Glomerular visceral epithelial cell (primary cell): ENCODE data around the gene ACBD3.

Source experiments
- DNase-seq: peaks from one replicate; pipeline ENCODE4 v3.0.0-alpha.2; 2016; ENCODE audit errors: extremely low spot score

Gene ACBD3

GRCh38 chr1:226201029-226201593 is 14.6 kb upstream of the ACBD3 start:
- no peak for DNase-seq

GRCh38 chr1:226199971-226200370 is 13.4 kb upstream of the ACBD3 start:
- no peak for DNase-seq

GRCh38 chr1:226195144-226195543 is 8.6 kb upstream of the ACBD3 start:
- no peak for DNase-seq

GRCh38 chr1:226187380-226187779 is 839 bp upstream of the ACBD3 start:
- no peak for DNase-seq

- no peak for DNase-seq
Observed at GRCh38 chr1:226187019-226187322, 430 bp upstream of the ACBD3 start.

GRCh38 chr1:226185141-226186036 is 1.2 kb downstream of the ACBD3 start:
- peak; percentile 22 for DNase-seq

- peak; percentile 82 for DNase-seq
Observed at GRCh38 chr1:226181996-226182714, 4.4 kb downstream of the ACBD3 start.

GRCh38 chr1:226176870-226177269 is 9.7 kb downstream of the ACBD3 start:
- DNase-seq = no peak

- no peak for DNase-seq
Observed at GRCh38 chr1:226172589-226172988, 14.0 kb downstream of the ACBD3 start.

- no peak for DNase-seq
Observed at GRCh38 chr1:226166341-226166740, 20.2 kb downstream of the ACBD3 start.

GRCh38 chr1:226164154-226164553 is 22.4 kb downstream of the ACBD3 start:
- no peak for DNase-seq

- no peak for DNase-seq
Observed at GRCh38 chr1:226162898-226163297, 23.6 kb downstream of the ACBD3 start.

GRCh38 chr1:226158983-226159382 is 27.6 kb downstream of the ACBD3 start:
- DNase-seq = no peak

- DNase-seq = no peak
Observed at GRCh38 chr1:226158457-226158856, 28.1 kb downstream of the ACBD3 start.

- DNase-seq = no peak
Observed at GRCh38 chr1:226157761-226158316, 28.7 kb downstream of the ACBD3 start.

GRCh38 chr1:226154593-226154992 is 31.9 kb downstream of the ACBD3 start:
- DNase-seq = no peak

GRCh38 chr1:226149806-226150205 is 36.7 kb downstream of the ACBD3 start:
- no peak for DNase-seq

GRCh38 chr1:226148121-226148648 is 38.4 kb downstream of the ACBD3 start:
- DNase-seq = no peak

GRCh38 chr1:226144045-226144444 is 42.5 kb downstream of the ACBD3 start:
- no peak for DNase-seq

GRCh38 chr1:226135709-226136108 is 50.8 kb downstream of the ACBD3 start:
- DNase-seq = no peak

- DNase-seq = no peak
Observed at GRCh38 chr1:226135059-226135651, 51.4 kb downstream of the ACBD3 start.
